ENCODE data around the gene NECTIN1. TPM values are rescaled to one million over a fixed set of nuclear protein-coding genes. Genes with fewer than 3 reads are reported as not detected.

The NECTIN1 gene
- total RNA-seq, 1 donor from 2014 or later = 19.5 TPM

DNA sequence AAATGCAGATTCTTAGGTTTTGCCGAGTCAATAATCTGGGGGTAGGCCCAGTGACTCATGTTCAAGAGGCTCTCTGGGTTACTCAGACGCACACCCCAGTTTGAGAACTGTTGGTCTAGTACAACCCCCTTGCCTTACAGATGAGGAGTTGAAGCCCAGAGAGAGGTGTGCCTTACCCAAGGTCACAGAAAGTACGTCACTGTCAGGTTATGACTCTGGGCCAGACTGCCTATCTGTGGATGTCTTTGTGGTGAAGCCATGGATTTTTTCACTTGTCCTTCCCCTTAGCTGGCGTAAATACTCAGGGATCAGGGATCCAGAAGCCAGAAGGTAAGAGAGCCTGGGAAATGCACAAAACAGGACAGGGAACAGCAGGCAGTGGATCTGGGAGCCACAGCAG lies 25.2 kb upstream of the NECTIN1 start:
- peaks cover 3% of the 10 kb centered on the region for H3K27me3 ChIP-seq
- H3K79me2 ChIP-seq (ENCODE audit: low read depth) = no peaks in the 10 kb centered on the region
- H3F3A ChIP-seq (ENCODE audit: low read depth) = peaks cover 16% of the 10 kb centered on the region
- H3K4me3 Mint-ChIP-seq = no peak overlapping the region
- no peak overlapping the region for H3K9ac ChIP-seq
- H3K4me3 ChIP-seq = no peak overlapping the region
- H3K27ac Mint-ChIP-seq = no peak overlapping the region
- H3K36me3 ChIP-seq = no peaks in the 10 kb centered on the region
- DNase-seq (ENCODE audit: low spot score) = no peak
- no peak overlapping the region for H2AFZ ChIP-seq (replicated peaks)
- no peak overlapping the region for H3K27ac ChIP-seq
- H3K4me2 ChIP-seq = peak overlapping the region; percentile 59
- H3K4me1 Mint-ChIP-seq = peaks cover 37% of the 10 kb centered on the region
- H3K4me1 ChIP-seq = peaks cover 25% of the 10 kb centered on the region
- peaks cover 12% of the 10 kb centered on the region for H3K27me3 Mint-ChIP-seq (ENCODE audit: insufficient read depth, low read depth)
- no peaks in the 10 kb centered on the region for H3K36me3 Mint-ChIP-seq
- H4K20me1 ChIP-seq (ENCODE audit: low read depth) = no peaks in the 10 kb centered on the region
- H3K9me3 Mint-ChIP-seq = no peaks in the 10 kb centered on the region
- H3K9me3 ChIP-seq (ENCODE audit: low read depth) = no peaks in the 10 kb centered on the region
- TF ChIP-seq, protein P1, sequence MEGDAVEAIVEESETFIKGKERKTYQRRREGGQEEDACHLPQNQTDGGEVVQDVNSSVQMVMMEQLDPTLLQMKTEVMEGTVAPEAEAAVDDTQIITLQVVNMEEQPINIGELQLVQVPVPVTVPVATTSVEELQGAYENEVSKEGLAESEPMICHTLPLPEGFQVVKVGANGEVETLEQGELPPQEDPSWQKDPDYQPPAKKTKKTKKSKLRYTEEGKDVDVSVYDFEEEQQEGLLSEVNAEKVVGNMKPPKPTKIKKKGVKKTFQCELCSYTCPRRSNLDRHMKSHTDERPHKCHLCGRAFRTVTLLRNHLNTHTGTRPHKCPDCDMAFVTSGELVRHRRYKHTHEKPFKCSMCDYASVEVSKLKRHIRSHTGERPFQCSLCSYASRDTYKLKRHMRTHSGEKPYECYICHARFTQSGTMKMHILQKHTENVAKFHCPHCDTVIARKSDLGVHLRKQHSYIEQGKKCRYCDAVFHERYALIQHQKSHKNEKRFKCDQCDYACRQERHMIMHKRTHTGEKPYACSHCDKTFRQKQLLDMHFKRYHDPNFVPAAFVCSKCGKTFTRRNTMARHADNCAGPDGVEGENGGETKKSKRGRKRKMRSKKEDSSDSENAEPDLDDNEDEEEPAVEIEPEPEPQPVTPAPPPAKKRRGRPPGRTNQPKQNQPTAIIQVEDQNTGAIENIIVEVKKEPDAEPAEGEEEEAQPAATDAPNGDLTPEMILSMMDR (IDR thresholded peaks at IDR 0.05) = no peak
- TF ChIP-seq EZH2 (IDR thresholded peaks at IDR 0.05) (no peak), EZH2phosphoT487 (IDR thresholded peaks at IDR 0.05) (no peak)

DNA sequence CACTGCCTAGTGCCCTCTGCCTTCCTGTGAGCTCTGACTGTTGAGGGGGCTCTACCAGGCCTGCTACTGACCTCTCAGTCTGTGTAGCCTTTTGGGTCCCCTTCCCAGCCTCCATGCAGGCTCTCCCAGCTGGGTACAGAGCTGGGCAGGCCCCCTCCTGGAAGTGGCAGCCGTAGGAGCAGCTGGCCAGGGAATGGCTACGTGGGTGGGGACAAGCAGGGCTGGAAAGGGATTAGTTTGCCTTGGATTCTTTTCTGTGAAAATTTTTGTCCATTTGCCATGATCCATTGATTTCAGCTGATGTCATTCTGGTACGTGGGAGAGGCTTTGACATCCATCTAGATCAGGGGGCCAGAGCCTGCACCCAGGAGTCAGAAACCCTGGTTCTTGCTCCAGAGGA lies 23.9 kb upstream of the NECTIN1 start:
- H3K79me2 ChIP-seq (ENCODE audit: low read depth) = no peaks in the 10 kb centered on the region
- no peaks in the 10 kb centered on the region for H3K36me3 ChIP-seq

DNA sequence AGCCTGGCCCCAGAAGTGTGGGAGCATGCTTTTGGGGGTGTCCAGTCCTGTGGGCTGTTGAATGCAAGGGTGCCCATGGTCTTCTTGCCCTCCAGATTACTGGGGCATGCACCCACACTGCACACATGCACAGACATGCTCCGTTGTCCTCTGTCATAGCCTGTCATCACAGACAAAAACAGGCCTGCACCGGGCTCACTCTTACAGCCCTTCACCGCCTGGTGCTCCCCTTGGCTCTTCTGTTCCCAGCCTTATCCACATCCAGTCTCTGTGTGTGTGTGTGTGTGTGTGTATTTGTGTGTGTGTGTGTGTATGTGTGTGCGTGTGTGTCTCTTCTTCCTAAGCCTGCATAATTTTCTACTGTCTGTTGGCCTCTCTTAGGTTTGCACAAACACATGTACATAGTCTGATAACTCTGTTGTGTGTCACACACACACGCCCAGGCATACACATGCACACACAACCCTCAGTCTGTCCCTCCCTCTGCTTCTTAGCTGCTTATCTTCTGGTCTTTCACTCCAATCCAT lies 23.4 kb upstream of the NECTIN1 start:
- no peaks in the 10 kb centered on the region for H3K36me3 ChIP-seq
- TF ChIP-seq EZH2phosphoT487 (IDR thresholded peaks at IDR 0.05) (no peak), EZH2 (IDR thresholded peaks at IDR 0.05) (no peak)
- TF ChIP-seq, protein P1 (IDR thresholded peaks at IDR 0.05) = no peak
- Mint-ChIP-seq H3K4me3 (no peak overlapping the region), H3K4me1 (peaks cover 37% of the 10 kb centered on the region), H3K27me3 (ENCODE audit: insufficient read depth, low read depth) (peaks cover 10% of the 10 kb centered on the region), H3K36me3 (no peaks in the 10 kb centered on the region), H3K27ac (no peak overlapping the region), H3K9me3 (no peaks in the 10 kb centered on the region)
- H3K9ac ChIP-seq = no peak overlapping the region
- no peak overlapping the region for H2AFZ ChIP-seq (replicated peaks)
- no peak overlapping the region for H3K4me2 ChIP-seq
- no peak for DNase-seq (ENCODE audit: low spot score)
- no peak overlapping the region for H3K27ac ChIP-seq
- no peak overlapping the region for H3K4me3 ChIP-seq
- no peaks in the 10 kb centered on the region for H3K79me2 ChIP-seq (ENCODE audit: low read depth)
- peaks cover 25% of the 10 kb centered on the region for H3K4me1 ChIP-seq
- peaks cover 16% of the 10 kb centered on the region for H3F3A ChIP-seq (ENCODE audit: low read depth)
- H3K27me3 ChIP-seq = peaks cover 3% of the 10 kb centered on the region
- no peaks in the 10 kb centered on the region for H4K20me1 ChIP-seq (ENCODE audit: low read depth)
- no peaks in the 10 kb centered on the region for H3K9me3 ChIP-seq (ENCODE audit: low read depth)

More for the DNA sequence above, 23.9 kb upstream of the NECTIN1 start:
- no peaks in the 10 kb centered on the region for H3K36me3 Mint-ChIP-seq
- H3K4me1 ChIP-seq = peaks cover 25% of the 10 kb centered on the region
- no peak overlapping the region for H3K27ac ChIP-seq
- H3K9me3 Mint-ChIP-seq = no peaks in the 10 kb centered on the region
- H3K4me2 ChIP-seq = no peak overlapping the region
- no peak overlapping the region for H3K9ac ChIP-seq
- peaks cover 16% of the 10 kb centered on the region for H3F3A ChIP-seq (ENCODE audit: low read depth)
- H3K27ac Mint-ChIP-seq = no peak overlapping the region
- no peaks in the 10 kb centered on the region for H3K9me3 ChIP-seq (ENCODE audit: low read depth)
- no peak overlapping the region for H3K4me3 ChIP-seq
- peaks cover 11% of the 10 kb centered on the region for H3K27me3 Mint-ChIP-seq (ENCODE audit: insufficient read depth, low read depth)
- no peak for DNase-seq (ENCODE audit: low spot score)
- H2AFZ ChIP-seq (replicated peaks) = no peak overlapping the region
- peaks cover 37% of the 10 kb centered on the region for H3K4me1 Mint-ChIP-seq
- no peaks in the 10 kb centered on the region for H4K20me1 ChIP-seq (ENCODE audit: low read depth)
- no peak for TF ChIP-seq EZH2phosphoT487 (IDR thresholded peaks at IDR 0.05)
- H3K27me3 ChIP-seq = peaks cover 3% of the 10 kb centered on the region
- no peak overlapping the region for H3K4me3 Mint-ChIP-seq

DNA sequence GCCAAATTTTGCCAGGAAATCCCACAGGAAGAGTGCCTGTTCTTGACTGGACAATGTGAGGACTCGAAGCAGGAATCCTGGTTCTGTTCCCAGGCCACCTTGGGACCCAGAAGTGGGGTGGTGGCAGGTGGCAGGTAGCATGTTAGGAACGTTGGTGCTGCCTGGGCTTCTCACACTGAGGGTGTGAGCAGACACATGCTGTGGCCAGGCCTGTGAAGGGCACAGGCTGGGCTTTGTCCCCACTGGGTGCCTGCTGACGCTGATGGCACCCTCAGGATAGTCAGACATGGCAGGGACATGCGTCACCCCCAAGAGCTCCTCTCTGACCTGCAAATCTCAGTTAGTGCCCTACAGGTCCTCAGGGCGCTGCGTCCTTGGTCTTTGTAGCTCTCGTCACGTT lies 21.1 kb upstream of the NECTIN1 start:
- no peak overlapping the region for H2AFZ ChIP-seq (replicated peaks)
- peaks cover 5% of the 10 kb centered on the region for H3F3A ChIP-seq (ENCODE audit: low read depth)
- TF ChIP-seq, protein P1 (IDR thresholded peaks at IDR 0.05) = no peak
- TF ChIP-seq EZH2phosphoT487 (IDR thresholded peaks at IDR 0.05) (no peak), EZH2 (IDR thresholded peaks at IDR 0.05) (no peak)
- peaks cover 16% of the 10 kb centered on the region for H3K4me1 ChIP-seq
- H3K4me2 ChIP-seq = no peak overlapping the region
- H3K4me3 ChIP-seq = no peak overlapping the region
- Mint-ChIP-seq H3K27ac (no peak overlapping the region), H3K4me1 (peaks cover 24% of the 10 kb centered on the region), H3K36me3 (no peaks in the 10 kb centered on the region), H3K4me3 (no peak overlapping the region), H3K9me3 (no peaks in the 10 kb centered on the region), H3K27me3 (ENCODE audit: insufficient read depth, low read depth) (peaks cover 7% of the 10 kb centered on the region)
- H3K27me3 ChIP-seq = peaks cover 4% of the 10 kb centered on the region
- no peaks in the 10 kb centered on the region for H3K9me3 ChIP-seq (ENCODE audit: low read depth)
- no peak for DNase-seq (ENCODE audit: low spot score)
- H4K20me1 ChIP-seq (ENCODE audit: low read depth) = no peaks in the 10 kb centered on the region
- no peaks in the 10 kb centered on the region for H3K79me2 ChIP-seq (ENCODE audit: low read depth)
- no peaks in the 10 kb centered on the region for H3K36me3 ChIP-seq
- H3K27ac ChIP-seq = no peak overlapping the region
- H3K9ac ChIP-seq = no peak overlapping the region

Measured in neural progenitor cell (in vitro differentiated cells).